SIG-M5 treated with dmso at 0.1 percent for 504 hours (cell line): ENCODE measurements around the gene RSAD2.

Experiments
- DNase-seq: peaks from one replicate; lab custom pipeline; 2025; ENCODE audit not compliant: unreplicated experiment; lab: John Stamatoyannopoulos, UW

RSAD2 gene

DNA sequence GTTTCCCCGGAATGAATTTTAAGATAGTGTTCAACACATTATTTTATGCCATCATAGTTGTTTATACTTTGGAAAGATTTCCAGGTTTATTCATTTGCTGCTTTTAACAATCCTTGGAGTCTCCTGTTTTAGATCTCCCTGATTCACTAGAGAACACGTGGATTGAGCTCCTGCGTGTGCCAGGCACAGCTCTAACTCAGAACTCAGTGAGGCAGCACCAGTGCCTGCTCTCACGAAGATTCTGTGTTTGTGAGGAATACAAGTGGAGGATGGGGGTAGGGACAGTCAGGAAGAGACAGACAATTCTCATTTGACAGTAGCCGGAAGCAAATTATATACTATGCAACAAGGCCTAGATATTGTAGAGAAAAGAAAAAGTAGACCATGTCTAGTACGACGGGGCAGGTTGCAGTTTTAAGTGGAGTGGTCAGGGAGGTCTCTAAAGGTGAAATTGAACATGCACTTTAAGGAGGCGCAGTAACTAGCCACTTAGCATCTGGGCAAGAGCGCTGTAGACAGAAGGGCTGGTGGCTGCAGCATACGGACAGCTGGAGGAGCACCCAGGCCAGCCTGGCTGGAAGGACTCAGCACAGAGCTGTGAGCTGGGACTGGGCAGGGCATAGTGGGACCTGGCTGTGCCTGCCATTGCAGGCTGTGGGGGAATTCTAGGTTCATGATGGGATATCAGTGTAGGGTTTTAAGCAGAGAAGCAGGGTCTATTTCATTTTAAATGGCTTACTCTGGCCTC lies 63.9 kb downstream of the RSAD2 start:
- no peak for DNase-seq

DNA sequence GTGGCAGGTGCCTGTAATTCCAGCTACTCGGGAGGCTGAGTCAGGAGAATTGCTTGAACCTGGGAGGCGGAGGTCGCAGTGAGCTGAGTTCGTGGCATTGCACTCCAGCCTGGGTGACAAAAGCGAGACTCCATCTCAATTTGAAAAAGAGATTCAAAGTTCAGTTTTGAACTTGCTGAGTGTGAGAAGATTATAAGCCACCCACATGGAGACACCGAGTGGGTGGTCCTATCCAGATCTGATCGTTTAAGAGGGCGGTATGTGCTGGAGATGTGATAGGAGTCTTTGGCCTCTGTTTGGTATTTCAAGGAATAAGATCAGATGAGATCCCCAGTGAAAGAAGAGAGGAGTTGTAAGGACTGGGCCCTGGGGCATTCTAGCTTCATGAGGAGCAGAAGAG lies 65.3 kb downstream of the RSAD2 start:
- no peak for DNase-seq

DNA sequence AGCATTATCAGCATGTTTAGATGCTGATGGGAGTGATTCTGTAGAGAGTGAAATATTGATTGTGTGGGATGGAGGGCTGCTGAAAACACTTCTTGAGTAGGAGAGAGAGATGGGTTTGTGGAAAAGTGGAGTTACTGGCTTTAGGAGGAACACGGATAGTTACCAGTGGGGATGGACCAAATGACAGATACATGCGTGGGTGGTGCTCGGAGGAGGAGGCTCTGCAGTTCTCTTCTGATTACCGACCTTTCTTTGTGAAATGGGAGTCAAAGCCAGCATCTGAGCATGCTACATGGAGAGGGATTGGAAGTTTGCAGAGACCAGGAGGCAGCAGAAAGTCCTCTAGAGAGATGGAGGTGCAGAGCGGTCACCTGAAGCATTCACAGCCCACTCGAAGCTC lies 65.9 kb downstream of the RSAD2 start:
- DNase-seq, result no peak

DNA sequence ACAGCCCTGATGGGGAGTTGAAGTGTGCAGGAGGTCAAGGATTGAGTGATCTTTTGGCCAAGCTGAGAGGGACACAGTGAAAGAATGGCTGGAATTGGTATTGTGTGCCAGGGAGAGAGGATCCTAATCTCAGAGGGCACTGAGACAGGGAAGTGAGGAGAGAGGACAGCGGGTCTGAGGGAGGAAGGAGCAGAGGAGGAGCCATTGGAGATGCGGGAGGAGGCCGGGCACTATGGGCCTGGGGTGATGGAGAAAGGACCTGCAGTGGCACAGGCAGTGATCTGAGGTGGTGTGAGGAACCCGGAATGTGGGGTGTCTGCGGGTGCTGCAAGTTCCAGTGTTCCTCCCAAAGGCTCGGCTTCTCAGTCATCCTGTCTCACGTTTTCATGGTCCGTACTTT lies 66.4 kb downstream of the RSAD2 start:
- DNase-seq, result no peak

DNA sequence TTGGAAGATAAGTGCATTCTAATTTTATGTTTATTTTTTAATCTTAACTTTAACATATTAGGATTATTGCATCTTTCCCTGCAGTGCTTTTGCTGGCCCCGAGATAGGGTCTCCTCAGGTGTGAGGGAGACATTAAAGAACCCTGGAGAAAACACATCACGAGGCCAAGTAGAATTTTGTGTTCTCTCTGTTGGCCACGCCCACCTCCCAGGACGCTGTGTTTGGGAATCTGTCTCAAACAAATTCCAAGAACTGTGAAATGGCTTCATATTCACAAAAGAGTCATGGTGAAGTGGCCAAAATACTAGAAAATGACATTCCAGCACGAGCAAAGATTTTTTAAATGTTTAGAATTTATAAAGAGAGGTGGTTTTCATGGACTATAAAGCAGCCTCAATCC lies 67.0 kb downstream of the RSAD2 start:
- DNase-seq, result no peak

DNA sequence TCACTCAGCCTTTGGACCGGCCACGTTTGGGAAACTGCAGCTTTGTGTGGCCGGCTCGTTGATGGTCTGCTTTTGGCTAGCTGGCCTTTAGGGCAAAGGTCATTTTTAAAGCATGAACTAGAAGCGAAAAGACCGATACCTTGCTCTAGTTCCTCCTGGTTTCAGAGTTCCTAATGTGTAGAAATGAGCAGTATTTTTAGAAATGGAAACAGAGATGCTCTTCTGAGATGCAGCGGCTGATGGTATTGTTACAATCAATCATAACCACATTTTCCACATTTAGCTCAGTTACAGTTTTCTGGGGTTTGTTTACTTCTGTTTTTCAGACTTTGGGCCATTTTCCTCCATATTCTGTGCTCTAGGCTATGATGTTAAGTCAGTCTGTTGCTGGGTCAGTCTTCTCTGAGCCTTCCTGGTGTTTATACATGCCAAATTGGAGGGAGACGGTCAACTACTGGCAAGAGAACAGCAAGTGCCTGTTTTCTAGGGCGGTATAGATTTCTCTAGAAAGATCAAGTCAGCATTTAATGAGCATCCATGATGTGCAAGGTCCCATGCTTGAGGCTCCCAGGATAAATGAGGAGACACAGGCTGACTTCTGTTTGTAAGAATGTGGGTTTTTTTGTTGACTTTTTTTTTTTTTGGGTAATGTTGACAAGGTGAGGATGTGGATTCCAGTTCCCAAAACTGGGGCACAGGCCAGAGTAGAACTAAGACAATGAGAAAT lies 67.7 kb downstream of the RSAD2 start:
- no peak for DNase-seq

DNA sequence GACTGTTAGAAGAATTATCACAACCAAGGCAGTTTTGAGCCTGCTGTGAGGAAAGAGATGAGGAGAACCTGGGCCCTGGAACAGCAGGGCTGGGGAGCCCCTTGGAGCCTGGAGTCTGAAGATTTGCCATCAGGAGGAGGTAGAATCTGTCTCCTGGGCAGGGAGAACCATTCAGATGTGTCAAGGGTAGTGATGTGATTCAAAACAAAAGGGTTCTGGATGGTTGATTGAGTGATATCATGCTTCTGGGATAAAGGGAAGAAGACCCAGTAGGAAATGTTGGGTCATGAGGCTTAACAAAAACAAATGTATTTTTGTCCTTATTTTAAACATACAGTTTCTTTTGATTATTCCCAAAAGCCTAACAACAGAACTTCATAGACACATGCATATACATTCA lies 68.2 kb downstream of the RSAD2 start:
- DNase-seq, result no peak

DNA sequence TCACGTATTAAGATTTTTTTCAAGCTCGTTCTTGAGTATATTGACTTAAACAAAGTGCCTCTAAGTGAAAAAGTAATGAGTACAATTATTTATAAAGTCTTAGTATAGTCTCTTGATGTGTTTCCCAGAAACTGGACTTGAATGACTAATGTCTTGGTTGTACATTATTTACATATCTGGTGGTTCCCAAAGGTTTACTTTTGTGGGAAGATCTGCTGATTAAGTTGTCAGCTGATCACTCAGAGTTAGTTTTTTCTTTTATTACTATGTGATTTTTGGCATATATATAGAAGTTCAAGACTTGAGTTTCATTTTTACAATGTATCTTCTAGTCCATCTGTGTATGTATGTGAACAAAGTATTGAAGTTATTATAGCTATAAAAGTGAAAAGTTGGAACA lies 69.1 kb downstream of the RSAD2 start:
- no peak for DNase-seq
